ENCODE measurements around the gene GATAD2A.

GATAD2A gene

DNA sequence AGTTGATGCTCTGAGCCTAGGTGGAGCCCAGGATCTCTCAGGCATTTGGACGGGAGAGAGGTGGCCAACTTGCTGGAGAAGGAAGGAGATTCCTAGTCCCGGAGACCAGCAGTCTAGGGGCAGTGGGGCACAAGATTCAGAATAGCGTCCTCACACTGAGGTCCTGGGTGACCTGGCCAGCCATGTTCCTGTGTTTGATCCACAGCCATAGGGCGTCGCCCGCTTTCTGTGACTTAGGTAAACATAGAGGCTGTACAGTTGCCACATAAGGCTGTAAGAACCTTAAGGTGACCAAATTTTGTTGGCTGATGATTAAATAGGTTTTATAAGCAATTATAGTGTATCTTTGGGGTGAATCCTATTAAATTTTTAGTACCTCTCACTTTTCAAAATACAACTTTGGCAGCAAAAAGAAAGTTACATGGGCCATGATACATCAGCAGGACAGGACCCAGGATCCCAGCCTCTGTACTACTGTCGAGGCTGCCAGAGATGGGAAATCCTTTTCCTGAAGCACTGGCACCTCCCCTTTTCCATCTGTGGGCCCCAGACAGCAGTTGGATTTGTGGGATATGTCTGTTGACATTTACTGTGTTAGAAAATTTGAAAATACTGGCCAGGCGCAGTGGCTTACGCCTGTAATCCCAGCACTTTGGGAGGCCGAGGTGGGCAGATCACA is 72.4 kb downstream of the GATAD2A start:
- DNase-seq (ENCODE audit: low read depth in 2 of 2) = peak in 1 of 2 donors; percentile 16
- TF ChIP-seq, protein P1, sequence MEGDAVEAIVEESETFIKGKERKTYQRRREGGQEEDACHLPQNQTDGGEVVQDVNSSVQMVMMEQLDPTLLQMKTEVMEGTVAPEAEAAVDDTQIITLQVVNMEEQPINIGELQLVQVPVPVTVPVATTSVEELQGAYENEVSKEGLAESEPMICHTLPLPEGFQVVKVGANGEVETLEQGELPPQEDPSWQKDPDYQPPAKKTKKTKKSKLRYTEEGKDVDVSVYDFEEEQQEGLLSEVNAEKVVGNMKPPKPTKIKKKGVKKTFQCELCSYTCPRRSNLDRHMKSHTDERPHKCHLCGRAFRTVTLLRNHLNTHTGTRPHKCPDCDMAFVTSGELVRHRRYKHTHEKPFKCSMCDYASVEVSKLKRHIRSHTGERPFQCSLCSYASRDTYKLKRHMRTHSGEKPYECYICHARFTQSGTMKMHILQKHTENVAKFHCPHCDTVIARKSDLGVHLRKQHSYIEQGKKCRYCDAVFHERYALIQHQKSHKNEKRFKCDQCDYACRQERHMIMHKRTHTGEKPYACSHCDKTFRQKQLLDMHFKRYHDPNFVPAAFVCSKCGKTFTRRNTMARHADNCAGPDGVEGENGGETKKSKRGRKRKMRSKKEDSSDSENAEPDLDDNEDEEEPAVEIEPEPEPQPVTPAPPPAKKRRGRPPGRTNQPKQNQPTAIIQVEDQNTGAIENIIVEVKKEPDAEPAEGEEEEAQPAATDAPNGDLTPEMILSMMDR (IDR thresholded peaks at IDR 0.05; ENCODE audit: low read depth, low read length) = no peak
- H3K4me3 ChIP-seq (replicated peaks in 1 of 2; ENCODE audit: low read depth in 2 of 2, low read length in 2 of 2) = no peak overlapping the region

DNA sequence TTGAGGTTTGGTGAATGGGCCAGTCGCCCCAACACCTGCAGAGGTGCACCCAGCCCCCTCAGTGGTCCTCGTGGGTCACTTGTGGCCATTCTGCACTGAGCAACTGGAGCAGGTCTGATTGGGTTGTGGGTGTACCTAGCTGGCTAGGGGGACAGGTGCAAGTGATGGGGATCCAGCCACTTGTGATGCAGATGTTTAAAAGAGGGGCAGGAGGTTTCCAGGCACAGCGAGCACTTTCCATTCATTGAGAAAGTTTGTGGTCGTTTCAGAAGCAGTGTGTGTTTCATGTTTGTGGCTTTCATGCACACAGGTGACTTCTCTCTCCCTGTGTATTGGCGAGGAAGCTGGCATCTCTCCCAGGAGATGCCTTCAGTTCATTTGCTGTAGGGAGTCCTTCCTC is 75.2 kb downstream of the GATAD2A start:
- TF ChIP-seq, protein P1 (IDR thresholded peaks at IDR 0.05; ENCODE audit: low read depth, low read length) = no peak
- DNase-seq (ENCODE audit: low read depth in 2 of 2) = no peak
- no peak overlapping the region for H3K4me3 ChIP-seq (replicated peaks in 1 of 2; ENCODE audit: low read depth in 2 of 2, low read length in 2 of 2)

DNA sequence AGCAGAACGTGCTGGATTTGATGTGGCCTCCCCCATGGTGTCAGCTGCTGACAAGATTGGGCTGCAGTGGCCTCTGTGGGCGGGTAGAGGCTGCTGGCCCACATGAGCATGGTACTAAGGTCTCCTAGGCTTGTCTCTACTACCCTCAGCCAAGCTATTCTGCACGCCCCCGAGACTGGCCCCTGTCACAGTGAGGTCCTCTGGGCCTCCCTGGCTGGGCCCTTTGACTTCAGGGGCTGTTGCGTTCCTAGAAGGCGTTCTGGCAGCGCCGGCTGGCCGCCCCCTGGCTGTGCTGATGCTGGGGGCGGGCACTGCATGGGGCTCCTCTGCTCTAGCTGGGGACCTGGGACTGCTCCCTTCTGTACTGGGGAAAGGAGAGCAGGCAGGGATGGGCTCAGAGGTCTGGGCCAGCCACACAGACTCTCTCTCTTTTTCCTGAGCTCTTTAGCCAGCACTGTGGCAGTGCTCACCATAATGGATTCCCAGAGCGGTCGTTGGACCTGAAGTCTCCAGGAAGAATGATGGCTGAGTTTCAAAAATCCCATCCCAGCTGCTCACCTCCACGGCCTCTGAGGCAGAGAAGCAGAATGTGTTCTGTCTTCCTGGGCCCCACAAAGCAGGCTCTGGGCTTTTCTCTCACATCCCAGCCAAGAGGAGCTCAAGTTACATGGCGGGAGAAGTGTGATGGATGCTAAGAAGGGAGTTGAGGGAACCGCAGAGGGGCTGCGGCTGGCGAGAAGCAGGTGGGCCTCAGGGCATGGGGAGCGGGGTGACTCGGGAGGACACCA is 77.5 kb downstream of the GATAD2A start:
- TF ChIP-seq, protein P1 (IDR thresholded peaks at IDR 0.05; ENCODE audit: low read depth, low read length) = no peak
- DNase-seq (ENCODE audit: low read depth in 2 of 2) = no peak
- H3K4me3 ChIP-seq (replicated peaks in 1 of 2; ENCODE audit: low read depth in 2 of 2, low read length in 2 of 2) = no peak overlapping the region

DNA sequence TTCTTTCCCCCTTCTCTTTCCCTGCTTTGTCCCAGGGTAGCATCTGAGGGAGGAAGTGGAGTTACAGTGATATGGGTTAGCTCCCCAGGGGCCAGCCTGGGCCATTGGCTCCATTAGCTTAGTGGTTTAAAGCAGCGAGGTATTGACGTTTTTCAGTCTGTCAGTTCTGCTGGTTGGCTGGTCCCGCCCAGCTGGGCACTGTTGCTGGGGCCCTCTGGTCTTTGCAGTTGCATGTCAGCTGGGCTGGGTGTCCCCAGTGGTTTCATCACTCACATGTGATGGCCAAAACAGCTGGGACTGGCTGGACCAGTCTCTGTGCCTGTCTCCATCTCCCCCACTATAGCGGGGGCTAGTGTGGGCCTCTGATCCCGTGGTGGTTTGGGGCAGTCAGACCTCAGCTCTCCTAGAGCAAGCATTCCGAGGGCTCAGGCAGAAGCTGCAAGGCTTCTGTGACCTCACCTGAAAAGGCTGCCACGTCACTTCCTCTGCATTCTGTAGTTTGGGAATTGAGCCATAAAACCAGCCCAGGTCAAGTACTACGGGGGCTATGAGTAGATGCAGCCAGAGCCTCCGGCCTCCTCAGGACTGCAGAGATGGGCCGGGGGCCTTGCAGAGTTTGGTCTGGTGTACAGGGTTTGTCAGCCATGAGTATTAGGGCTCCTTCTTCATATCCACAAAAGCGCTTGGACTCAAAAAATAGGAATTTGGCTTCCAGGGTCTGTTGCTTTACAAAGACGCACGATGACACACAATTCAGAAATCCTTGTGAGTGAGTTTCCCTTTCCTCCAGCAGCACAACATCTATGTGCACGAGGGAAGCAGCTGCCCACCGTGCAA is 79.9 kb downstream of the GATAD2A start:
- peak; percentile 45 to 65 for DNase-seq (ENCODE audit: low read depth in 2 of 2)
- TF ChIP-seq, protein P1 (IDR thresholded peaks at IDR 0.05; ENCODE audit: low read depth, low read length) = no peak
- H3K4me3 ChIP-seq (replicated peaks in 1 of 2; ENCODE audit: low read depth in 2 of 2, low read length in 2 of 2) = no peak overlapping the region

DNA sequence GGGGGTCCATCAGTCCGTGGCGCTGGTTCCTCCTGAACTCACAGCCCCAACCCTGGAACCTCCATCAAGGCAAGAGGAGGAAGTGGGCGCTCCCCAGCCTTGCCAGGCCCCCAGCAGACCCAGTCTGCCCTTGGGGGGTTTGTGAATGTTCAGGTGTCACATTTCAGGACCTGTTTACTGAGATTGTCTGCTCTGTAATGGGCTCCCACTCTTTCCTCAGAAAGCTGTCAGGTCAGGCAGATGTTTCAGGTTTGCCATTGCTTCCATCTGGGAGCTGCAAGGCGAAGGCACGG is 80.5 kb downstream of the GATAD2A start:
- H3K4me3 ChIP-seq (replicated peaks in 1 of 2; ENCODE audit: low read depth in 2 of 2, low read length in 2 of 2) = no peak overlapping the region

DNA sequence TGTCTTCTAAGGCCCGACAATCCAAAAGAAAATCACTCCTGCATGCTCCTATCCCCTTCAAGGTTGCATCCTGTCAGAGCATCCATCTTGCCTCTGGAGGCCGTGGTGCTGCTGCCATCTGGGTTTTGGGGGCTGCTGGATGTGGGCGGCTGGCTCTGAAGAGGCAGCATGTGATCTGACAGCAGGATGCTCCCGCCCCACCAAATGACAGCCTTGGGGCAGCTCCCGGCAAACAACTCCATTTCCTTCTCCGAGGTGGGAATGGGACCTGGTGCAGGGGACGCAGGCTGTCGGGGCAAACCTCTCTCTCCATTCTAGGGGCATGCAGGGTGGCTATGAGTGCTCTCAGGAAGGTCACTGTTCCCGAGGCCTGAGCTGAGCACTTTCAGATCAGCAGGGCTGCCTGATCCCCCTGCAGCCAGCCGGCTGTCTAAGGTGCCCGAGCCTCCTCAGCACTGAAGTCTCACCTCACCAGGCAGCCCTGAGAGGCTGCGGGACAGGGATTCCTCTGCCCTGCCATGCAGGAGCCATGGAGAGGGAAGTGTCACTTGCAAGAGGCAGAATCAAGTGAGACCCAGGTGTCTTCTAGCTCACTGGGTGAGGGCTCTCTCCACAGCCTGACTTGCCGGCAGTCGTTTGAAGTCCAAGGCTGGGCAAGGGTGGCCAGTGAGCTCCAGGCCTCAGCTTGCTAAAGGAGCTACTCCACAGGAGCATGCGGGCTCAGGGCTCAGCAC is 81.0 kb downstream of the GATAD2A start:
- DNase-seq (ENCODE audit: low read depth in 2 of 2) = no peak
- TF ChIP-seq, protein P1 (IDR thresholded peaks at IDR 0.05; ENCODE audit: low read depth, low read length) = no peak
- no peak overlapping the region for H3K4me3 ChIP-seq (replicated peaks in 1 of 2; ENCODE audit: low read depth in 2 of 2, low read length in 2 of 2)

More for the DNA sequence above, 80.5 kb downstream of the GATAD2A start:
- no peak for DNase-seq (ENCODE audit: low read depth in 2 of 2)
- TF ChIP-seq, protein P1 (IDR thresholded peaks at IDR 0.05; ENCODE audit: low read depth, low read length) = no peak

Data from cardiac fibroblast (primary cell).